Erythroblast (primary cell): Measurements from ENCODE around the gene TCEAL4.

Experiments
- GATA1 ChIP-seq: IDR thresholded peaks from 2 replicates; pipeline ENCODE4 v1.6.1; 2011; ENCODE audit warnings: low read depth, mild to moderate bottlenecking, control low read depth, low read length, moderate library complexity
- POLR2A ChIP-seq: IDR thresholded peaks from 2 replicates; pipeline ENCODE4 v1.6.1; 2011; ENCODE audit warnings: mild to moderate bottlenecking, low read length

DNA sequence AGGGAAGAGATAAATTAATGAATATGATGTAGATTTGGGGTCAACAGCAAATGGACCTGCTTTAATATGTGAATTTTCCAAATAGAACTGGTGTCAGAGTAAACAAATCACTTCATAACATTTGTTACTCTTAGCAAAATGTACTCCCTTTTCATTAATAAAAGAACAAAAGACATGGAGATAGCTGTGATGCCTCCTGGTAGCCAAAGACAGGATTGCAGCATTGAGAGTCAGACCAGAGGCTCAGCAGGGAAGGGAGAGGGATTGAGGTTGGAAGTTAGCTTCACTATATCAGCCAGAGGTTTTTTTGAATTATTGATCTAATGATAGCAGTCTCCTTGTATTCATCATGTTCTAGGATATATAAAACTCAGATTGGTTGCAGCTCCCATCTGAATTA lies 48.6 kb upstream of the TCEAL4 start:
- TF ChIP-seq POLR2A (no peak), GATA1 (no peak)
